IMR-90 (cell line): ENCODE data around the gene SMIM43. TPM values are rescaled to one million over a fixed set of nuclear protein-coding genes. Genes with fewer than 3 reads are reported as not detected.
A peak's percentile ranks its signal among the peaks of the same experiment; 100 is the strongest.

ENCODE experiments used
- ATAC-seq: fragments of 200-7000 bp; cut with Tn5 transposase; 2 replicates; pipeline ENCODE4 v1.9.1; 2020; ENCODE audit warnings: low read depth, mild to moderate bottlenecking, moderate library complexity
- BruUV-seq: library from RNA; stranded (reverse); fragments of 400-500 nt; replicated peaks from 2 replicates; lab custom pipeline; 2021; lab: Mats Ljungman, UMichigan
- CTCF ChIA-PET: fragments of 300-600 bp; formaldehyde crosslinking; extraction: SDS; loops from one replicate; lab custom pipeline; 2021; ENCODE audit warnings: antibody characterized with exemption; lab: Yijun Ruan, JAX
- POLR2A ChIA-PET: fragments of 300-600 bp; sonication (Branson Sonifier 250); formaldehyde crosslinking; loops from one replicate; lab custom pipeline; 2022; ENCODE audit warnings: antibody characterized with exemption; ENCODE audit not compliant: unreplicated experiment; lab: Charles Lee
- DNase-seq: peaks from one replicate; pipeline ENCODE4 v3.0.0; 2013
- H2AFZ ChIP-seq: replicated peaks from 2 replicates; pipeline ENCODE3; 2013; ENCODE audit warnings: low read length, mild to moderate bottlenecking; ENCODE audit not compliant: poor library complexity
- H2AK5ac ChIP-seq: 2 replicates; pipeline ENCODE4 v1.6.1; 2013; ENCODE audit warnings: low read depth, low read length, inconsistent platforms
- H2AK9ac ChIP-seq: replicated peaks from 2 replicates; pipeline ENCODE3; 2013; ENCODE audit warnings: mild to moderate bottlenecking, low read depth, low read length, moderate library complexity; ENCODE audit not compliant: poor library complexity
- H2BK120ac ChIP-seq: 2 replicates; pipeline ENCODE4 v1.6.1; 2013; ENCODE audit warnings: low read depth, low read length, inconsistent platforms
- H2BK15ac ChIP-seq: 3 replicates; pipeline ENCODE4 v1.6.1; 2013; ENCODE audit warnings: low read depth, low read length, inconsistent platforms
- H2BK20ac ChIP-seq: 2 replicates; pipeline ENCODE4 v1.6.1; 2013; ENCODE audit warnings: low read depth, mild to moderate bottlenecking, inconsistent platforms, low read length, moderate library complexity
- H2BK5ac ChIP-seq: 2 replicates; pipeline ENCODE4 v1.6.1; 2013; ENCODE audit warnings: mild to moderate bottlenecking, low read depth, low read length, inconsistent platforms; ENCODE audit not compliant: poor library complexity, severe bottlenecking
- H3K14ac ChIP-seq: replicated peaks from 2 replicates; pipeline ENCODE4 v1.6.1; 2013; ENCODE audit warnings: low read depth, low read length, inconsistent platforms
- H3K18ac ChIP-seq: 2 replicates; pipeline ENCODE4 v1.6.1; 2013; ENCODE audit warnings: low read depth, low read length, control low read depth
- H3K23ac ChIP-seq: 2 replicates; pipeline ENCODE4 v1.6.1; 2013; ENCODE audit warnings: low read depth, low read length, inconsistent platforms
- H3K27ac ChIP-seq: 2 replicates; pipeline ENCODE4 v1.5.1; 2013; ENCODE audit warnings: mild to moderate bottlenecking, control low read depth, low read length; ENCODE audit not compliant: insufficient read depth
- H3K27me3 ChIP-seq: 2 replicates; pipeline ENCODE4 v1.6.1; 2013; ENCODE audit warnings: low read length; ENCODE audit not compliant: control insufficient read depth, insufficient read depth
- H3K36me3 ChIP-seq: 2 replicates; pipeline ENCODE4 v1.6.1; 2013; ENCODE audit warnings: low read length, mixed read lengths; ENCODE audit not compliant: control insufficient read depth, insufficient read depth
- H3K4ac ChIP-seq: 2 replicates; pipeline ENCODE4 v1.6.1; 2013; ENCODE audit warnings: low read depth, low read length, inconsistent platforms
- H3K4me1 ChIP-seq: 2 replicates; pipeline ENCODE4 v1.6.1; 2013; ENCODE audit warnings: low read length, mixed read lengths; ENCODE audit not compliant: control insufficient read depth, insufficient read depth
- H3K4me2 ChIP-seq: 2 replicates; pipeline ENCODE4 v1.6.1; 2013; ENCODE audit warnings: low read depth, mild to moderate bottlenecking, control low read depth, low read length, moderate library complexity
- H3K4me3 ChIP-seq: 2 replicates; pipeline ENCODE4 v1.5.1; 2013; ENCODE audit warnings: low read depth, mild to moderate bottlenecking, control low read depth, low read length, moderate library complexity; ENCODE audit not compliant: insufficient read depth
- H3K56ac ChIP-seq: 2 replicates; pipeline ENCODE4 v1.6.1; 2013; ENCODE audit warnings: low read length, inconsistent platforms; ENCODE audit not compliant: insufficient read depth; ENCODE audit errors: extremely low read depth
- H3K79me1 ChIP-seq, 2 experiments: 2 replicates each; pipeline ENCODE4 v1.6.1; 2013; ENCODE audit warnings: low read length in 2 of 2, inconsistent platforms in 1 of 2, low read depth in 1 of 2
- H3K9ac ChIP-seq: 2 replicates; pipeline ENCODE4 v1.6.1; 2013; ENCODE audit warnings: low read depth, low read length, control low read depth
- H3K9me1 ChIP-seq: 2 replicates; pipeline ENCODE4 v1.6.1; 2013; ENCODE audit warnings: low read length, inconsistent platforms; ENCODE audit not compliant: insufficient read depth
- H3K9me3 ChIP-seq: 2 replicates; pipeline ENCODE4 v1.6.1; 2013; ENCODE audit warnings: low read length; ENCODE audit not compliant: control insufficient read depth, insufficient read depth
- H4K20me1 ChIP-seq: 2 replicates; pipeline ENCODE4 v1.6.1; 2013; ENCODE audit warnings: low read length, inconsistent platforms; ENCODE audit not compliant: insufficient read depth
- H4K5ac ChIP-seq: 2 replicates; pipeline ENCODE4 v1.6.1; 2013; ENCODE audit warnings: mild to moderate bottlenecking, low read depth, low read length, control low read depth
- H4K8ac ChIP-seq, 2 experiments: 2 replicates each; pipeline ENCODE4 v1.6.1; 2013; ENCODE audit warnings: low read depth in 2 of 2, low read length in 2 of 2, control low read depth in 1 of 2, inconsistent platforms in 1 of 2
- H4K91ac ChIP-seq: 2 replicates; pipeline ENCODE4 v1.6.1; 2013; ENCODE audit warnings: low read depth, low read length, inconsistent platforms; ENCODE audit not compliant: insufficient read depth
- BHLHE40 ChIP-seq: fragments of 150-350 bp; IDR thresholded peaks from 2 replicates; pipeline ENCODE4 v1.6.1; 2016; ENCODE audit warnings: mild to moderate bottlenecking, low read depth, low read length
- CEBPB ChIP-seq: IDR thresholded peaks from 2 replicates; pipeline ENCODE4 v1.6.1; 2012; ENCODE audit warnings: low read depth, low read length, improper control_type of control experiment
- FOS ChIP-seq: fragments of 150-350 bp; IDR thresholded peaks from 2 replicates; pipeline ENCODE4 v1.6.1; 2016; ENCODE audit warnings: low read depth, low read length
- RFX5 ChIP-seq: IDR thresholded peaks from 2 replicates; pipeline ENCODE4 v1.8.0; 2012; ENCODE audit warnings: low read depth, mild to moderate bottlenecking, low read length, moderate library complexity
- WGBS, 2 experiments: methylation state at CpG; one replicate each; pipeline versions ENCODE4 v1.1.5 to v1.1.7; 2013; ENCODE audit warnings: missing lambda C conversion rate in 2 of 2; ENCODE audit not compliant: insufficient read length in 1 of 2; ENCODE audit errors: extremely low coverage in 2 of 2; 5-methylcytosine and 5-hydroxymethylcytosine counted together
- dilution Hi-C: fragments of 300-500 bp; cut with HindIII; formaldehyde crosslinking; loops from one replicate; pipeline ENCODE4 v1.14.3; 2018; ENCODE audit warnings: low sequenced_read_pairs; ENCODE audit not compliant: unreplicated experiment
- in situ Hi-C: fragments of 300-500 bp; cut with MboI; formaldehyde crosslinking; loops from 3 replicates; pipeline ENCODE4 v1.14.3; 2019; ENCODE audit warnings: low sequenced_read_pairs, inconsistent platforms, mixed read lengths
- intact Hi-C: fragments of 100-400 bp; cut with micrococcal nuclease; formaldehyde crosslinking; loops from 2 replicates; pipeline ENCODE4 v1.10.0; 2022
- polyA plus RNA-seq, 3 experiments: library from polyadenylated mRNA; depleted of rRNA; stranded (reverse); fragments of >200 nt; gene quantifications; 2 replicates each; pipeline ENCODE4 v1.2.3, GENCODE V29; 2012; ENCODE audit warnings: low replicate concordance in 1 of 3
- total RNA-seq: library from RNA; depleted of rRNA; stranded (reverse); fragments of >200 nt; gene quantifications from 2 replicates; pipeline ENCODE4 v1.2.3, GENCODE V29; 2012
- TF ChIP-seq, protein P1 (sequence below): conservative IDR thresholded peaks from 2 replicates; pipeline ENCODE4 v1.5.1; 2012; ENCODE audit warnings: mild to moderate bottlenecking, low read depth, low read length, improper control_type of control experiment

The SMIM43 gene
- total and polyA plus RNA-seq, 2 of the 4 experiments (the other 2 are of a cell fraction) = 1.4 to 2.8 TPM

DNA sequence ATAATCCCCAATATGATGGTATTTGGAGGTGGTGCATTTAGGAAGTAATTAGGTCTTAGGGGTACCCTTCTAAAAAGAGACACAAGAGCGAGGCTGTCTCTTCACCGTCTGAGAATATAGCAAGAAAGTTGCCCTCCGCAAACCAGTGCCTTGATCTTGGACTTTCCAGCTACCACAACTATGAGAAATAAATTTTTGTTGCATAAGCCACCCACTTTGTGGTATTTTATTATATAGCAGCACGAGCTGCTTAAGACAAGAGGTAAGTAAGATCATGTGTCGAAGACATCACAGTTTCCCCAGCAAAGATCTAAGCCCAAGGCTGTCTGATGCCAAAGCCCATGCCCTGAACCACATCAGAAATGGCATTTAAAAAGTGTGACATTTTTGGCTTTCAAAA lies 26.5 kb upstream of the SMIM43 start:
- Histone ChIP-seq H3K9me1 (peaks cover 8% of the 10 kb centered on the region; the same call in 1 of the 2 replicates), H3K79me1 (peaks cover 0 to 14% of the 10 kb centered on the region in 2 experiments; a peak in 1 of 4 replicates), H2BK15ac (no peak overlapping the region), H3K23ac (no peak overlapping the region; the same call in 1 of the 2 replicates), H2BK120ac (peak overlapping the region; percentile 87), H4K5ac (peak overlapping the region; percentile 5; the same call in 1 of the 2 replicates), H3K18ac (peak overlapping the region; percentile 97; the same call in 1 of the 2 replicates), H3K14ac (0 out of 2 replicates have a peak overlapping the region, but pooled peaks have one; percentile 0), H4K8ac (peak overlapping the region; percentile 42 to 51; a peak in 3 of 4 replicates), H4K91ac (peak overlapping the region; percentile 71), H3K27ac (no peak overlapping the region), H2BK5ac (peak overlapping the region; percentile 98), H3K9me3 (no peaks in the 10 kb centered on the region), H3K36me3 (no peaks in the 10 kb centered on the region), H2AK9ac (no peak overlapping the region), H3K56ac (no peak overlapping the region), H2BK20ac (peak overlapping the region; percentile 73; the same call in 1 of the 2 replicates), H2AFZ (no peak overlapping the region), H4K20me1 (no peaks in the 10 kb centered on the region), H3K4ac (peak overlapping the region; percentile 21), H3K4me1 (peaks cover 28% of the 10 kb centered on the region), H3K4me2 (peak overlapping the region; percentile 69; the same call in 1 of the 2 replicates), H2AK5ac (no peak overlapping the region; the same call in 1 of the 2 replicates), H3K9ac (no peak overlapping the region; the same call in 1 of the 2 replicates), H3K4me3 (no peak overlapping the region), H3K27me3 (no peaks in the 10 kb centered on the region)
- in situ Hi-C loops = no loop called here
- intact Hi-C loops = no loop called here
- WGBS, 2 experiments = no CpG with 5 or more reads among the region's 5 CpGs
- no TSS peak for BruUV-seq
- CTCF ChIA-PET = no interaction called here
- dilution Hi-C loops = no loop called here
- ATAC-seq (peak; percentile 47), DNase-seq (peak; percentile 88)
- 0 out of 2 replicates have a peak, but pooled peaks have one; percentile 17 for TF ChIP-seq FOS
- peak; percentile 98 for TF ChIP-seq BHLHE40
- peak; percentile 82 for TF ChIP-seq CEBPB
- TF ChIP-seq, protein P1, sequence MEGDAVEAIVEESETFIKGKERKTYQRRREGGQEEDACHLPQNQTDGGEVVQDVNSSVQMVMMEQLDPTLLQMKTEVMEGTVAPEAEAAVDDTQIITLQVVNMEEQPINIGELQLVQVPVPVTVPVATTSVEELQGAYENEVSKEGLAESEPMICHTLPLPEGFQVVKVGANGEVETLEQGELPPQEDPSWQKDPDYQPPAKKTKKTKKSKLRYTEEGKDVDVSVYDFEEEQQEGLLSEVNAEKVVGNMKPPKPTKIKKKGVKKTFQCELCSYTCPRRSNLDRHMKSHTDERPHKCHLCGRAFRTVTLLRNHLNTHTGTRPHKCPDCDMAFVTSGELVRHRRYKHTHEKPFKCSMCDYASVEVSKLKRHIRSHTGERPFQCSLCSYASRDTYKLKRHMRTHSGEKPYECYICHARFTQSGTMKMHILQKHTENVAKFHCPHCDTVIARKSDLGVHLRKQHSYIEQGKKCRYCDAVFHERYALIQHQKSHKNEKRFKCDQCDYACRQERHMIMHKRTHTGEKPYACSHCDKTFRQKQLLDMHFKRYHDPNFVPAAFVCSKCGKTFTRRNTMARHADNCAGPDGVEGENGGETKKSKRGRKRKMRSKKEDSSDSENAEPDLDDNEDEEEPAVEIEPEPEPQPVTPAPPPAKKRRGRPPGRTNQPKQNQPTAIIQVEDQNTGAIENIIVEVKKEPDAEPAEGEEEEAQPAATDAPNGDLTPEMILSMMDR = no peak
- no peak for TF ChIP-seq RFX5
- POLR2A ChIA-PET = no interaction called here
